HG03460 (cell line): Measurements from ENCODE around the gene THY1.
"Not testable (repeated sequence)": the region's sequence is repeated elsewhere in the genome, so short reads cannot be mapped to it uniquely, and the experiment has no call there.

Experiments used
- ATAC-seq: cut with Tn5 transposase; IDR thresholded peaks from one replicate; pipeline ENCODE4 v1.9.1; 2021; ENCODE audit not compliant: unreplicated experiment

The THY1 gene

GRCh38 chr11:119422809-119423508, at the start of gene THY1:
THY1 (minus strand) TSS chr11:119423172; CDS start chr11:119420905, 2,267 bp downstream.
- no peak for ATAC-seq

DNA sequence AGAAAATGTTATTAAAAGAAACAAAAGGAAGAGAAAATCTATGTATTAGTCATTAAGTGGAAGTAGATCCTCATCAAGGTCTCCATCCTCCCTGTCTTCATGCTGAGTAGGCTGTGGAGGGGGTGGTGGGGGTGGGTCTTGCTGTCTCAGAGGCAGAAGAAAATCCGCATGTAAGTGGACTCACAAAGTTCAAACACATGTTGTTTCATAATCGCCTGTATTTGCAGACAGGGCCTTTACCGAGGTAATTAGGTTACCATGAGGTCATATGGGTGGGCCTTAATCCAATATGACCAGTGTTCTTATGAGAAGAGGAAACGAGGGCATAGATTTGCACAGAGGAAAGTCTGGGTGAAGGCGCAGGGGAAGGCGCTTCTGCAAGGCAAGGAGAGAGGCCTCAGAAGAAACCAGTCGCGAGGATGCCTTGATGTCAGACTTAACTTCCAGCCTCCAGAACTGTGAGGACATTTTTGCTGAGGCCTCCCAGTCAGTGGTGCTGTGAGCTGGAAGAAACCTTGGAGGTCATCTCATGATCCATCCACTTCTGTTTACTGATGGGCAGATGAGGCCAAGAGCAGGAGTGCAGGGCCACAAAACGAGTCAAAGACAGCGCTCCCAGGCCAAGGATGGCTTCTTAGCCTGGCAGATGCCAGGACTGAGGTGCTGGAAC, 49.3 kb upstream of the THY1 start:
- ATAC-seq = no peak

GRCh38 chr11:119471329-119471728, 48.4 kb upstream of the THY1 start:
- ATAC-seq = no peak

- no peak for ATAC-seq
Measured at GRCh38 chr11:119470317-119471291, 47.6 kb upstream of the THY1 start.

- no peak for ATAC-seq
Measured at GRCh38 chr11:119469506-119469905, 46.5 kb upstream of the THY1 start.

- ATAC-seq = no peak
Measured at GRCh38 chr11:119468511-119468910, 45.5 kb upstream of the THY1 start.

GRCh38 chr11:119461229-119461963, 38.4 kb upstream of the THY1 start:
- no peak for ATAC-seq

DNA sequence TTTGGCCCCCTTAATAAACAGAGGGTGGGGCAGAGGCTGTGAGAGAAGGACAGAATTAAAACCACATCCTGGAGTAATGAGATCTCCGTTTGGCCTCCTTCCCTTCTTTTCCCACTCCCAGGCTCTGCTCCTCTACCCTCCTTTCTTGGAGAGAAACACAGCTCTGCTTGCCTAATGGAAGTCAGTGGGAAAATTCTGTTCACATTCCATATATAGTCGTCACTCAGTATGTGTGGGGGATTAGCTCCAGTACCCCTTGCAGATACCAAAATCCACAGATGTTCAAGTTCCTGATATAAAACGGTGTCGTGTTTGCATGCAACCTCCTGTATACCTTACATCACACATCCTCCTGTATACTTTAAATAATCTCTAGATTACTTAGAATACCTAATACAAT, 37.6 kb upstream of the THY1 start:
- ATAC-seq = no peak

- no peak for ATAC-seq
Measured at GRCh38 chr11:119460097-119460496, 37.1 kb upstream of the THY1 start.

DNA sequence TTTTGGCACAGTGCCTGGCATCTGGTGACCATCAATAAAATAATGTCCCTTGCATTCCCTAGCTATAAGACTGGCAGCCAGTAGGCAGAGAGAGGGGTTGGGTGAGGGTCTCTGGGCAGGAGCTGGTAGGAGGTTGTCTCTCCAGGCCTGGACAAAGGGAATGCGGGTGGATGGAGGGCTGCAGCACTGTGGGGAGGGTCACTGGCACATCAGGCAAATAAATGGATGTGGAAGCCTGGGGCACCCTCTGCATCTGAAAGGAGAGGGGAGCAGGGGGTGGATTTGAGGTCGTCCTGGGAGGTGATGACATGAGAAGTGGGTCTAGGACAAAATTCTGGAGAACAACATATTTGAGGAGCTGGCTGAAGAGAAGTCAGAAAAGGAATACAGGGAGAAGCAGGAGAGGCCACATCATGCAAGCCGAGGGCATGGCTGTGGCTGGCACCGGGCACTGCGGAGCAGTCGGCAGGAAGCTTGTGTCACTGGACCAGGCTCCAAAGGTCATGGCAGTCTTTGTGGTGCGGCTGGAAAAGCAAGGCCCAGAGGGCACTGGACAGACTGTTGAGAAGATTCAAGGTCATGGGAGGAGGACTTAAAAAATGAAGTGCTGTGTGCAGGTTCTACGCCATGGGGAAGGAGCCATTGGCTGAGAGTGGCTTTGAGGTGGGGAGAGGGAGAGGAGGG, 36.5 kb upstream of the THY1 start:
- ATAC-seq = no peak

- not testable (repeated sequence) for ATAC-seq
Measured at GRCh38 chr11:119455708-119456107, 32.7 kb upstream of the THY1 start.

DNA sequence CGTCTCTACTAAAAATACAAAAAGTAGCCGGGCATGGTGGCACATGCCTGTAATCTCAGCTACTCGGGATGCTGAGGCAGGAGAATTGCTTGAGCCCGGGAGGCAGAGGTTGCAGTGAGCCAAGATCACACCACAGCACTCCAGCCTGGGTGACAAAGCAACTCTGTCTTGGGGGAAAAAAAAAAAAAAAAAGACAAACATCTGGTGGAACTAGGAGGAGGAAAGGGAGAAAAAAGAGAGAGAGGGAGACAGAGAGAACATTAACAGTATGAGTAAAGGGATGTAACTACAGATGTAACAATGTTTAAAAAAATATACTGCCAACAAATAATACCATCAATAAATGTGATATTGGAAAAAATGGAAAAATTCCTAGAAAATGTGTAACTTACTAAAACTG, 32.3 kb upstream of the THY1 start:
- not testable (repeated sequence) for ATAC-seq

GRCh38 chr11:119453881-119454280, 30.9 kb upstream of the THY1 start:
- ATAC-seq = no peak

GRCh38 chr11:119450590-119451326, 27.8 kb upstream of the THY1 start:
- no peak for ATAC-seq

DNA sequence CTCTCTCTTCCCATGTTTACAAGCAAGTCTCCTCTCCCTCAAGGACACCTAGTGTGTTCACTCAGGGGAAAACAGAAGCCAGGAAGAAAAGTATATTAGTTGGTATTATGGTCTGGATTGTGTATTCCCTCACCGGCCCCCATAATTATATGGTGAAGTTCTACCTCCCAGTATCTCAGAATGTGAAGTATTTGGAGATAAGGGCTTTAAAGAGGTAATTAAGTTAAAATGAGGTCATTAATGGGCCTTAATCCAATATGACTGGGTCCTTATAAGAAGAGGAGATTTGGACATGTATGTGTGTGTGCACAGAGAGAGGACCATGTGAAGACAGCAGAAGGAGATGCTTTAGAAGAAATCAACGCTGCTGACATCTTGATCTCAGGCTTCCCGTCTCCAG, 26.5 kb upstream of the THY1 start:
- no peak for ATAC-seq

DNA sequence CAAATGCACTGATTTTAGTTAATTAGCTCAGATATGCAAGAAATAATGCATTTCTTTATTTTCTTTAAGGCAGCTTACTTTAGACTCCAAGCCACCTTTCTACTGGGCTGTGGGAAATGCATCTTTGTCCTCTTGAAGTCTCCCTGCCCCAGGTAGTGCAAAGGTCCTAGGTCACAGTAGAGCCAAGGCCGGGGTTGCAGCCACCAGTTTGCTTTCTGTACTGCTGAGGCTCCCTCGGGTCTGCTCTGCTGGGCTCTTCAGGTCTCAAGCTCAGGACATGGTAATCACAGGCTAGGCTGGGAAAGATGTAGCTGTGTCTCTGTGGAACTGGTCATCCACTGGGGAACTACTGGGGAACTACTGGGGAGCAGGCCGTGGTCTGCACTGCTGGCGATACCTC, 25.4 kb upstream of the THY1 start:
- ATAC-seq = no peak

DNA sequence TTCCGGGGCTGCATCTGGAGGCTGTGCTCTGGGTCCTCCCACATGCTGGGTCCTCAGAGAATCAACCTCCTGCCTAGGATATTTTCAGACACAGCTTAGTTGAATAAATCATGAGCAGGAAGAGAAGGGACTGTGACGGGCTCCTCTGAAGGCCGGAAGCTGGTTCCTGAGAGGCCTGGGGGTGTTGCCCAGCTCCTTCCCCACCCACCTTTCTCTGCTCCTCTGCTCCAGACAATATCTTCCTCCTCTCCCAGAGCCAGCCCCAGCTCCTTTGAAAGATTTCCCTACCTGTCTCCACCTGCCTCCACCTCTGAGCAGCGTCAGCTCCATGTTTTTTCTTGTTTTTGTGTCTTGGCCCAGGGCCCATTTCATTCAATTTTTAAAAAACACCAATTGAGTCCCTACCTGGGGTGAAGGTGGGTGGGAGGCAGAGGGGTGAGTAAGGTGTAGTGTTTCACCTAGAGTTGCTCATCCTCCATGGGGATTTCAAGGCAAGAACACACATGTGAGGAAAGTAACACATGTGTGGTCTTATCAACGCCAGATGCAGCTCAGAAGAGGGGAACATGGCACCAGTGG, 24.8 kb upstream of the THY1 start:
- ATAC-seq = no peak

DNA sequence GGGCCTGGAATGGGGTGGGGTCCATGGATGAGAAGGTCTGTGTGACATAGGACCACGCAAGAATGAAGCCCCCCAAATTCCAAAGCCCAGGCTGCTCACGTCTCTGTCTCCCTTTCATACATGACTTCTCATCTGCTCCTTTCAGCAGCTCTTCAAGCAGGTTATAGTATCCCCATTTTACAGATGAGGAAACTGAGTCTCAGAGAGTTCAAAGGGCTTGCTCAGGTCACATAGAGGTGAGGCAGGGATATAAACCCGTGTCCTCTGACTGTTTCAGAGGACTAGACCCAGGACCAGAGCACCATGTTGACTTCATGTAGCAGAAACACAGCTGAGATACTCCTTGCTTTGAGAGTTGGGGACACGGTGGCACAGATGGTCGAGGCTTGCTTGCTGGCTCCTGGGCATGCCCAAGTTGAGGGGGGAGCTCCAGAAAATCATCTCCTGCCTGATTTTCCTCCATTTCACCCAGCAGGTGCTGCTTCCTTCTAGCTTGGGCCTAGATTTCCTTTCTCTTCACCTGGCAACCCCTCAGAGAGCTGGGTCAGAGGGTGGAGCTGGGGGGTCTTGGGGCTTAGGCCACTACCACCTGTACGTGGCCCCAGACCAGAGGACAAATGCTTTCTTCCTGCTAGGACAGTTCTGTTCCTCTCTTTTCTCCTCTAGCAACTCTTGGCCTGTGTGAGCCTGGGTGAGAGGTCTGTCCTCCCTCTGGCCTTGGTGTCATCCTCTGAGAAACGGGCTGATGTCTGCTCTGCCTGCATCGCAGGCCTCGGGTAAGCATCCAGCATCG, 24.1 kb upstream of the THY1 start:
- ATAC-seq = no peak
